Activated CD8-positive, alpha-beta T cell treated with anti-CD3 and anti-CD28 coated beads for 36 hours (primary cell): ENCODE measurements around the gene HAUS8. TPM values are rescaled to one million over a fixed set of nuclear protein-coding genes. Genes with fewer than 3 reads are reported as not detected.

Experiments
- ATAC-seq: fragments of 200-7000 bp; cut with Tn5 transposase; one replicate; pipeline ENCODE4 v1.10.0; 2021; ENCODE audit warnings: mild to moderate bottlenecking, moderate library complexity
- CTCF ChIA-PET: fragments of 350-600 bp; sonication (Branson Sonifier 250); formaldehyde crosslinking; loops from one replicate; lab custom pipeline; 2021; ENCODE audit warnings: antibody characterized with exemption; lab: Charles Lee
- POLR2A ChIA-PET: fragments of 350-600 bp; sonication (Branson Sonifier 250); formaldehyde crosslinking; loops from one replicate; lab custom pipeline; 2021; ENCODE audit warnings: antibody characterized with exemption; lab: Charles Lee
- DNase-seq: peaks from one replicate; pipeline ENCODE4 v3.0.0-alpha.2; 2020
- H3K27ac Mint-ChIP-seq: one replicate; pipeline ENCODE4 v1.8.0; 2021; ENCODE audit warnings: mild to moderate bottlenecking, mixed read lengths
- H3K27me3 Mint-ChIP-seq: one replicate; pipeline ENCODE4 v1.8.0; 2021; ENCODE audit warnings: mixed read lengths
- H3K36me3 Mint-ChIP-seq: one replicate; pipeline ENCODE4 v1.8.0; 2021; ENCODE audit warnings: low read depth, mixed read lengths
- H3K4me1 Mint-ChIP-seq: one replicate; pipeline ENCODE4 v1.8.0; 2021; ENCODE audit warnings: low read depth, mixed read lengths
- H3K4me3 Mint-ChIP-seq: one replicate; pipeline ENCODE4 v1.8.0; 2021; ENCODE audit warnings: mild to moderate bottlenecking, moderate library complexity, mixed read lengths
- H3K9me3 Mint-ChIP-seq: one replicate; pipeline ENCODE4 v1.8.0; 2021; ENCODE audit warnings: mixed read lengths
- CTCF ChIP-seq: fragments of 200-600 bp; IDR thresholded peaks from one replicate; pipeline ENCODE4 v1.8.0; 2022; ENCODE audit warnings: antibody characterized with exemption, mild to moderate bottlenecking
- intact Hi-C: fragments of 100-400 bp; cut with micrococcal nuclease; formaldehyde crosslinking; loops from one replicate; pipeline ENCODE4 v1.10.0; 2022
- total RNA-seq, 2 experiments: library from RNA; stranded (reverse); gene quantifications; one replicate each; pipeline ENCODE4 v1.2.3, GENCODE V29; 2021

The HAUS8 gene
- total RNA-seq, 2 experiments from 2014 or later, result 40.7 to 41.9 TPM

GRCh38 chr19:17070912-17071311 lies 4.3 kb downstream of the HAUS8 start:
- Mint-ChIP-seq H3K36me3 (peaks cover 54% of the 10 kb centered on the region), H3K27me3 (no peaks in the 10 kb centered on the region), H3K4me1 (peaks cover 29% of the 10 kb centered on the region), H3K9me3 (no peaks in the 10 kb centered on the region), H3K27ac (no peak overlapping the region), H3K4me3 (no peak overlapping the region)
- CTCF ChIA-PET, result no interaction called here
- POLR2A ChIA-PET, result interaction anchor here (1.1 kb wide), 1 partner anchor 162 kb away, joined by 4 read pairs; no protein-coding TSS in a partner anchor
- intact Hi-C loops, result loop anchor here (10.0 kb wide), 1 partner anchor 154 kb away; the partner anchor contains the start of gene OCEL1
- no peak for DNase-seq
- no peak for TF ChIP-seq CTCF
- no peak for ATAC-seq

- no peak for ATAC-seq
- no peak overlapping the region for H3K4me3 Mint-ChIP-seq
- POLR2A ChIA-PET, result interaction anchor here (1.1 kb wide), 1 partner anchor 162 kb away, joined by 4 read pairs; no protein-coding TSS in a partner anchor
- H3K27me3 Mint-ChIP-seq, result no peaks in the 10 kb centered on the region
- H3K27ac Mint-ChIP-seq, result no peak overlapping the region
- no peak for DNase-seq
- H3K4me1 Mint-ChIP-seq, result peaks cover 33% of the 10 kb centered on the region
- intact Hi-C loops, result loop anchor here (10.0 kb wide), 1 partner anchor 154 kb away; the partner anchor contains the start of gene OCEL1
- no peaks in the 10 kb centered on the region for H3K9me3 Mint-ChIP-seq
- CTCF ChIA-PET, result no interaction called here
- H3K36me3 Mint-ChIP-seq, result peaks cover 54% of the 10 kb centered on the region
- no peak for TF ChIP-seq CTCF
These were observed 4.8 kb downstream of the HAUS8 start for GRCh38 chr19:17070421-17070820.

- TF ChIP-seq CTCF, result no peak
- CTCF ChIA-PET, result interaction anchor here (1.3 to 2.1 kb wide), 2 partner anchors 10 to 213 kb away, joined by 8 to 10 read pairs; no protein-coding TSS in a partner anchor
- DNase-seq (no peak), ATAC-seq (no peak)
- Mint-ChIP-seq H3K4me1 (peaks cover 41% of the 10 kb centered on the region), H3K27ac (no peak overlapping the region), H3K4me3 (no peak overlapping the region), H3K9me3 (no peaks in the 10 kb centered on the region), H3K36me3 (peaks cover 59% of the 10 kb centered on the region), H3K27me3 (no peaks in the 10 kb centered on the region)
- POLR2A ChIA-PET, result interaction anchor here (0.6 kb wide), 1 partner anchor 60 kb away, joined by 3 read pairs; no protein-coding TSS in a partner anchor
- intact Hi-C loops, result no loop called here
These were observed 6.1 kb downstream of the HAUS8 start for GRCh38 chr19:17069193-17069592.

- no peak for TF ChIP-seq CTCF
- H3K4me1 Mint-ChIP-seq, result peaks cover 27% of the 10 kb centered on the region
- ChIA-PET CTCF (interaction anchor here (0.7 kb wide), 1 partner anchor 212 kb away, joined by 3 read pairs; no protein-coding TSS in a partner anchor), POLR2A (no interaction called here)
- no peaks in the 10 kb centered on the region for H3K9me3 Mint-ChIP-seq
- no peak for ATAC-seq
- no peaks in the 10 kb centered on the region for H3K27me3 Mint-ChIP-seq
- intact Hi-C loops, result no loop called here
- no peak overlapping the region for H3K27ac Mint-ChIP-seq
- H3K4me3 Mint-ChIP-seq, result no peak overlapping the region
- H3K36me3 Mint-ChIP-seq, result peaks cover 62% of the 10 kb centered on the region
- DNase-seq, result no peak
These were observed 11.8 kb downstream of the HAUS8 start for GRCh38 chr19:17063428-17063827.

GRCh38 chr19:17061691-17062090 lies 13.6 kb downstream of the HAUS8 start:
- ChIA-PET POLR2A (interaction anchor here (1.3 kb wide), 1 partner anchor 13 kb away, joined by 3 read pairs; no protein-coding TSS in a partner anchor), CTCF (no interaction called here)
- Mint-ChIP-seq H3K9me3 (peaks cover 3% of the 10 kb centered on the region), H3K36me3 (peaks cover 67% of the 10 kb centered on the region), H3K27ac (no peak overlapping the region), H3K4me1 (peaks cover 20% of the 10 kb centered on the region), H3K27me3 (no peaks in the 10 kb centered on the region), H3K4me3 (no peak overlapping the region)
- intact Hi-C loops, result no loop called here
- ATAC-seq (no peak), DNase-seq (no peak)
- TF ChIP-seq CTCF, result no peak
